ENCODE measurements around the gene LRRC74B.
"Not testable (repeated sequence)": the region's sequence is repeated elsewhere in the genome, so short reads cannot be mapped to it uniquely, and the experiment has no call there.

Gene LRRC74B

DNA sequence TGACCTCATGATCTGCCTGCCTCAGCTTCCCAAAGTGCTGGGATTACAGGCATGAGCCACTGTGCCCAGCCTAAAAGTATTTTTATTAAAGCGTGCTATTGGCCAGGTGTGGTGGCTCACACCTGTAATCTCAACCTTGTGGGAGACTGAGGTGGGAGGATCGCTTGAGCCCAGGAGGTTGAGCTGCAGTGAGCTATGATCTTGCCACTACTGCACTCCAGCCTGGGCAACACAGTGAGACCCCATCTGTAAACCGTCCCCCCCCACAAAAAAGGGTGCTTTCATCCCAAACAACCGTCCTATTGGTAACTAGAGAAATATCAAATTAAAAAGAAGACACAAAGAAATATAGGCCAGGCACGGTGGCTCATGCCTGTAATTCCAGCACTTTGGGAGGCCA lies 6.6 kb upstream of the LRRC74B start:
- not testable (repeated sequence) for H3K27ac ChIP-seq (replicated peaks; ENCODE audit: low read length); H4K91ac ChIP-seq (ENCODE audit: low read depth, low read length, poor library complexity); H3K4me3 ChIP-seq (ENCODE audit: low read length in 2 of 2); H2BK12ac ChIP-seq (ENCODE audit: low read length); H3K18ac ChIP-seq (ENCODE audit: low read length); H2AK5ac ChIP-seq (ENCODE audit: low read depth, low read length); H2AFZ ChIP-seq (ENCODE audit: low read length); H3K4me1 ChIP-seq (ENCODE audit: control insufficient read depth in 2 of 2, insufficient read depth in 1 of 2, low read depth in 1 of 2, low read length in 2 of 2); H3K79me1 ChIP-seq (ENCODE audit: low read depth, low read length); H3K9me3 ChIP-seq (replicated peaks in 1 of 2; ENCODE audit: control insufficient read depth in 2 of 2, insufficient read depth in 1 of 2, low read depth in 1 of 2, low read length in 2 of 2); H2BK5ac ChIP-seq (ENCODE audit: low read length); H2BK15ac ChIP-seq (ENCODE audit: low read length); H3K4me2 ChIP-seq (ENCODE audit: insufficient read depth, low read length, poor library complexity, severe bottlenecking); H3K36me3 ChIP-seq (replicated peaks in 1 of 2; ENCODE audit: control insufficient read depth in 2 of 2, insufficient read depth in 2 of 2, low read length in 2 of 2); H2BK120ac ChIP-seq (ENCODE audit: low read depth, low read length); H3K9ac ChIP-seq (ENCODE audit: low read depth, low read length, poor library complexity); H3K4ac ChIP-seq (ENCODE audit: low read length); H3K14ac ChIP-seq (ENCODE audit: low read length); H4K8ac ChIP-seq (ENCODE audit: low read depth, low read length); H3K23ac ChIP-seq (ENCODE audit: low read depth, low read length, poor library complexity); DNase-seq (ENCODE audit: low spot score)
- no CpG with 5 or more reads among the region's 5 CpGs for WGBS, 2 donors (ENCODE audit: extremely low coverage in 2 of 2, insufficient read length in 2 of 2, insufficient replicate concordance in 1 of 2)
- peaks cover 0 to 20% (median 0%) of the 10 kb centered on the region in 3 experiments for H3K27me3 ChIP-seq (ENCODE audit: control insufficient read depth in 3 of 3, insufficient read depth in 3 of 3, low read depth in 1 of 3, low read length in 3 of 3)

DNA sequence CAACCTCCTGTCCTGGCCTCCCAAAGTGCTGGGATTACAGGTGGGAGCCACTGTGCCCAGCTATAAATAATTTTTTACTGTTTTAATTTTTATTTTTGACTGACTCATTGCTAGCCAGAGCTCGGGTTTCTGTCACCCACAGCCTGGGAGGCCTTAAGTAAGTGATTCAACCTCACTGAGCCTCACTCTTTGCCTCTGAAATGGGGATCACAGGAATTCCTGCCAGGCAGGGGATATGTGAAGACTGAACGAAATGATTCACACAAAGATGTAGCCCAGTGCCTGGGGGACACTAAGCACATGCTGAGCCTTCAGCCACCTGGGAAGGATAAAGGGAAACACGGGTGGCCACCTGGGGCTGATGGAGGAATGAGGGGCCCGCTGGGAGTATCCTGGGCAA lies 3.8 kb upstream of the LRRC74B start:
- no peak overlapping the region for H4K8ac ChIP-seq (ENCODE audit: low read depth, low read length)
- H3K4ac ChIP-seq (ENCODE audit: low read length): no peak overlapping the region
- no peaks in the 10 kb centered on the region for H3K36me3 ChIP-seq (replicated peaks in 1 of 2; ENCODE audit: control insufficient read depth in 2 of 2, insufficient read depth in 2 of 2, low read length in 2 of 2)
- no peak overlapping the region for H4K91ac ChIP-seq (ENCODE audit: low read depth, low read length, poor library complexity)
- H2BK15ac ChIP-seq (ENCODE audit: low read length): no peak overlapping the region
- WGBS, 2 donors (ENCODE audit: extremely low coverage in 2 of 2, insufficient read length in 2 of 2, insufficient replicate concordance in 1 of 2): no CpG with 5 or more reads among the region's 4 CpGs
- H3K14ac ChIP-seq (ENCODE audit: low read length): no peak overlapping the region
- no peak overlapping the region for H2BK120ac ChIP-seq (ENCODE audit: low read depth, low read length)
- no peak overlapping the region for H3K27ac ChIP-seq (replicated peaks; ENCODE audit: low read length)
- H3K9me3 ChIP-seq (replicated peaks in 1 of 2; ENCODE audit: control insufficient read depth in 2 of 2, insufficient read depth in 1 of 2, low read depth in 1 of 2, low read length in 2 of 2): no peaks in the 10 kb centered on the region
- H2BK12ac ChIP-seq (ENCODE audit: low read length): no peak overlapping the region
- H2AFZ ChIP-seq (ENCODE audit: low read length): no peak overlapping the region
- H3K27me3 ChIP-seq (ENCODE audit: control insufficient read depth in 3 of 3, insufficient read depth in 3 of 3, low read depth in 1 of 3, low read length in 3 of 3): peaks cover 0 to 11% (median 0%) of the 10 kb centered on the region in 3 experiments
- H3K4me1 ChIP-seq (ENCODE audit: control insufficient read depth in 2 of 2, insufficient read depth in 1 of 2, low read depth in 1 of 2, low read length in 2 of 2): peaks cover 12 to 15% of the 10 kb centered on the region in 2 donors
- H3K9ac ChIP-seq (ENCODE audit: low read depth, low read length, poor library complexity): no peak overlapping the region
- H3K79me1 ChIP-seq (ENCODE audit: low read depth, low read length): no peaks in the 10 kb centered on the region
- no peak overlapping the region for H3K23ac ChIP-seq (ENCODE audit: low read depth, low read length, poor library complexity)
- H2AK5ac ChIP-seq (ENCODE audit: low read depth, low read length): no peak overlapping the region
- no peak for DNase-seq (ENCODE audit: low spot score)
- no peak overlapping the region for H3K18ac ChIP-seq (ENCODE audit: low read length)
- H3K4me3 ChIP-seq (ENCODE audit: low read length in 2 of 2): no peak overlapping the region
- no peak overlapping the region for H2BK5ac ChIP-seq (ENCODE audit: low read length)
- H3K4me2 ChIP-seq (ENCODE audit: insufficient read depth, low read length, poor library complexity, severe bottlenecking): no peak overlapping the region

- H3K27me3 ChIP-seq (ENCODE audit: control insufficient read depth in 3 of 3, insufficient read depth in 3 of 3, low read depth in 1 of 3, low read length in 3 of 3): peaks cover 0 to 15% (median 0%) of the 10 kb centered on the region in 3 experiments
- peak overlapping the region; percentile 0 for H3K9ac ChIP-seq (ENCODE audit: low read depth, low read length, poor library complexity)
- H2AFZ ChIP-seq (ENCODE audit: low read length): no peak overlapping the region
- peak overlapping the region; percentile 89 for H3K23ac ChIP-seq (ENCODE audit: low read depth, low read length, poor library complexity)
- H3K4me2 ChIP-seq (ENCODE audit: insufficient read depth, low read length, poor library complexity, severe bottlenecking): no peak overlapping the region
- no peak overlapping the region for H2BK12ac ChIP-seq (ENCODE audit: low read length)
- no peak overlapping the region for H2BK120ac ChIP-seq (ENCODE audit: low read depth, low read length)
- peak overlapping the region; percentile 8 for H2AK5ac ChIP-seq (ENCODE audit: low read depth, low read length)
- H3K79me1 ChIP-seq (ENCODE audit: low read depth, low read length): no peaks in the 10 kb centered on the region
- H2BK5ac ChIP-seq (ENCODE audit: low read length): no peak overlapping the region
- no CpG with 5 or more reads among the region's 6 CpGs for WGBS, 2 donors (ENCODE audit: extremely low coverage in 2 of 2, insufficient read length in 2 of 2, insufficient replicate concordance in 1 of 2)
- no peak overlapping the region for H3K27ac ChIP-seq (replicated peaks; ENCODE audit: low read length)
- peaks cover 12 to 15% of the 10 kb centered on the region in 2 donors for H3K4me1 ChIP-seq (ENCODE audit: control insufficient read depth in 2 of 2, insufficient read depth in 1 of 2, low read depth in 1 of 2, low read length in 2 of 2)
- H3K36me3 ChIP-seq (replicated peaks in 1 of 2; ENCODE audit: control insufficient read depth in 2 of 2, insufficient read depth in 2 of 2, low read length in 2 of 2): no peaks in the 10 kb centered on the region
- no peak overlapping the region for H3K4me3 ChIP-seq (ENCODE audit: low read length in 2 of 2)
- no peak for DNase-seq (ENCODE audit: low spot score)
- no peak overlapping the region for H3K14ac ChIP-seq (ENCODE audit: low read length)
- H3K9me3 ChIP-seq (replicated peaks in 1 of 2; ENCODE audit: control insufficient read depth in 2 of 2, insufficient read depth in 1 of 2, low read depth in 1 of 2, low read length in 2 of 2): no peaks in the 10 kb centered on the region
- no peak overlapping the region for H2BK15ac ChIP-seq (ENCODE audit: low read length)
- peak overlapping the region; percentile 51 for H3K18ac ChIP-seq (ENCODE audit: low read length)
- H3K4ac ChIP-seq (ENCODE audit: low read length): no peak overlapping the region
- H4K8ac ChIP-seq (ENCODE audit: low read depth, low read length): no peak overlapping the region
- no peak overlapping the region for H4K91ac ChIP-seq (ENCODE audit: low read depth, low read length, poor library complexity)
Measured at GRCh38 chr22:21042978-21043859, 2.5 kb upstream of the LRRC74B start.

DNA sequence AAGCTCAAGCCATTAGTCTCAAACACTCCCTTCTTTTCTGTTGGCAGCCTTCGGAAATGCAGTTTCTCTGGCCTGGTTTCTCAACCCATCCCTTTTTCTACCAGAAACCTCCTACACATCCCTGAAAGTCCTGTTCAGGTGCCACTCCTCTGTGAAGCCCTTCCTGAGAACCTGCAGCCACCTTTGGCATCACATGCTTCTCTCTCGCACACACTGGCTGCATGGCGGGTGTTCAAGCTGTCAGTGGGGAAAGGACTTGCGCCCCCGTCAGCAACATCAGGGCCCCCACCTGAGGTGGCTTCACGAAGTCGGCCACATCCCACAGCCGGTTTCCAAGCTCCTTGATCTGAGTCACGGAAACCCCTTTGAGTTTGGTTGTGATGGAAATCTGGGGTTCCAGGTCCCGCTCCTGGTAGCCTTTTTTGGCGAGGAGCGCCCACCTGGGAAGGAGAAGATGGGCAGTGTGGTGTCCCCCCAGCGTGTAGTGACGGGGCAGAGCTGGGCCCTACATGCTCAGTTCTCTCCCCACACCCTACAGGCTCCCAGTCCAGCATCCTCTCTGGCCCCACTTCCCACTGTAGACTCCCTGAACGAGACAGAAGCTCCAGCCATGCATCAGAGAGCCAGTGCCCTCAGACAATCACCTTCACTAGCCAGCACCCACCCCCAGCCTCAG lies 1.7 kb upstream of the LRRC74B start:
- H3K14ac ChIP-seq (ENCODE audit: low read length): peak overlapping the region; percentile 21
- no CpG with 5 or more reads among the region's 15 CpGs for WGBS, 2 donors (ENCODE audit: extremely low coverage in 2 of 2, insufficient read length in 2 of 2, insufficient replicate concordance in 1 of 2)
- H4K8ac ChIP-seq (ENCODE audit: low read depth, low read length): no peak overlapping the region
- peak overlapping the region; percentile 89 for H3K23ac ChIP-seq (ENCODE audit: low read depth, low read length, poor library complexity)
- peak overlapping the region; percentile 71 for H3K18ac ChIP-seq (ENCODE audit: low read length)
- no peak overlapping the region for H3K4ac ChIP-seq (ENCODE audit: low read length)
- H4K91ac ChIP-seq (ENCODE audit: low read depth, low read length, poor library complexity): no peak overlapping the region
- DNase-seq (ENCODE audit: low spot score): no peak
- peak overlapping the region; percentile 96 for H2AK5ac ChIP-seq (ENCODE audit: low read depth, low read length)
- no peak overlapping the region for H3K9ac ChIP-seq (ENCODE audit: low read depth, low read length, poor library complexity)
- H3K4me2 ChIP-seq (ENCODE audit: insufficient read depth, low read length, poor library complexity, severe bottlenecking): no peak overlapping the region
- no peak overlapping the region for H2BK12ac ChIP-seq (ENCODE audit: low read length)
- peak overlapping the region; percentile 64 for H2AFZ ChIP-seq (ENCODE audit: low read length)
- peaks cover 0 to 17% (median 0%) of the 10 kb centered on the region in 3 experiments for H3K27me3 ChIP-seq (ENCODE audit: control insufficient read depth in 3 of 3, insufficient read depth in 3 of 3, low read depth in 1 of 3, low read length in 3 of 3)
- H3K27ac ChIP-seq (replicated peaks; ENCODE audit: low read length): no peak overlapping the region
- H3K4me1 ChIP-seq (ENCODE audit: control insufficient read depth in 2 of 2, insufficient read depth in 1 of 2, low read depth in 1 of 2, low read length in 2 of 2): peaks cover 12 to 15% of the 10 kb centered on the region in 2 donors
- H2BK5ac ChIP-seq (ENCODE audit: low read length): no peak overlapping the region
- H3K79me1 ChIP-seq (ENCODE audit: low read depth, low read length): no peaks in the 10 kb centered on the region
- no peak overlapping the region for H2BK15ac ChIP-seq (ENCODE audit: low read length)
- H3K9me3 ChIP-seq (replicated peaks in 1 of 2; ENCODE audit: control insufficient read depth in 2 of 2, insufficient read depth in 1 of 2, low read depth in 1 of 2, low read length in 2 of 2): no peaks in the 10 kb centered on the region
- H3K4me3 ChIP-seq (ENCODE audit: low read length in 2 of 2): no peak overlapping the region
- peak overlapping the region; percentile 87 for H2BK120ac ChIP-seq (ENCODE audit: low read depth, low read length)
- no peaks in the 10 kb centered on the region for H3K36me3 ChIP-seq (replicated peaks in 1 of 2; ENCODE audit: control insufficient read depth in 2 of 2, insufficient read depth in 2 of 2, low read length in 2 of 2)

All from neuronal stem cell (in vitro differentiated cells).